ENCODE results near the gene PPHLN1.
"Not testable (repeated sequence)": the region's sequence is repeated elsewhere in the genome, so short reads cannot be mapped to it uniquely, and the experiment has no call there.

Gene PPHLN1

DNA sequence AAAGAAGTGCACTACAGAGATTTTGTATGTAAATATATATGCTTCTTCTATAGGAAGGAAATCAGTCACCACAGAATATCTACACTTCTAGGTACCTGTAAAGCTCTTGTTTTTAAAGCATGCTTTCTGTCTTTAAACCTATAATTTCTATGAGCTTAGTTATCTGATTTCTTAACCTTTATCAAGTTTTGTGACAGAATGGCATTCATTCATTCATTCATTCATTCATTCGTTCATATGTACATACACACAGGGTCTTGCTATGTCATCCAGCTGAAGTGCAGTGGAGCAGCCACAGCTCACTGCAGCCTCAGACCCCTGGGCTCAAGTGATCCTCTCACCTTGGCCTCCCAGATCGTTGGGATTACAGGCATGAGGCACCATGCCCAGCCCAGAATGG is 16.1 kb downstream of the PPHLN1 start:
- Mint-ChIP-seq H3K27ac (no peak overlapping the region), H3K4me3 (no peak overlapping the region)

DNA sequence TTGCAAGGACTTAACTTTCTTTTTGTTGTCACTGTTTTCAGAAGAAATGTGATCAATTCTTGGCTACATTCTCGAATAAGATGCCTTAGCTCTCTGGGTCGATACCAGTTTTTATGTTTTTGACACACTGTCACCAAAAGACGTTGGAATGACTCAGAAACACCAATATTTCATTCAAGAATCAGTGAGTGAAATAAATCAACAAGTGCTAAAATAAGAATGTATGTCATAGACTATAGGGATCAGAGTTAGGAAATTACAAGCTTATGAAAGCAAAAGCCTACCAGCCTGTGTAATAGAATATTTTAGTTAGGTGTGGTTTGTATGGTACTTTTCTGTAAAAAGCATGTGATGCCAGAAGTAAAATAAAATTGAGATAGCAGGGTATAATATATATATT is 17.8 kb downstream of the PPHLN1 start:
- Mint-ChIP-seq H3K27ac (peak overlapping the region in 1 of 2 donors; percentile 47), H3K4me3 (no peak overlapping the region), H3K4me1 (peaks cover 35% of the 10 kb centered on the region), H3K9me3 (no peaks in the 10 kb centered on the region), H3K27me3 (no peaks in the 10 kb centered on the region)
- ATAC-seq (no peak), DNase-seq (no peak)

More for the DNA sequence above, 16.1 kb downstream of the PPHLN1 start:
- H3K27me3 Mint-ChIP-seq, result no peaks in the 10 kb centered on the region
- peaks cover 42% of the 10 kb centered on the region for H3K4me1 Mint-ChIP-seq
- DNase-seq (no peak), ATAC-seq (no peak)
- no peaks in the 10 kb centered on the region for H3K9me3 Mint-ChIP-seq

DNA sequence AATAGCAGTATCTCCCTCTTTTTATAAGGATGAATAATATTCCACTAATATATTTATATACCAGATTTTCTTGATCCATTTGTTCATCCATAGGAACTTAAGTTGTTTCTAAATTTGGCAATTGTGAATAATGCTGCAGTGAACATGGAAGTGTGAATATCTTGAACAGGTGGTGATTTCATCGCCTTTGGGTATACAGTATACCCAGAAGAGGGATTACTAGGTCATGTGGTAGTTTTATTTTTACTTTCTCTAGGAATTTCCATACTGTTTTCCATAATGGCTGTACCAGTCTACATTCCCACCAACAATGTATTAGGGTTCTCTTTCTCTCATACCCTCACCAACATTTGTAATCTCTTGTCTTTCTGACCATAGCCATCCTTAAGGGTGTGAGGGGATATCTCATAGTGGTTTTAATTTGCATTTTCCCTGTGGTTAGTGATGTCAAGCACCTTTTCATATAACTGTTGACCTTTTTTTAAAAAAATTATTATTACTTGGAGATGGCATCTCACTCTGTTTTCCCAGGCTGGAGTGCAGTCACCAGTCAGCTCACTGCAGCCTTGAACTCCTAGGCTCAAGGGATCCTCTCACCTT is 20.5 kb downstream of the PPHLN1 start:
- no peaks in the 10 kb centered on the region for H3K9me3 Mint-ChIP-seq
- peaks cover 28% of the 10 kb centered on the region for H3K4me1 Mint-ChIP-seq
- DNase-seq, result no peak
- peak; percentile 42 for ATAC-seq
- no peak overlapping the region for H3K4me3 Mint-ChIP-seq
- H3K27me3 Mint-ChIP-seq, result no peaks in the 10 kb centered on the region
- no peak overlapping the region for H3K27ac Mint-ChIP-seq

DNA sequence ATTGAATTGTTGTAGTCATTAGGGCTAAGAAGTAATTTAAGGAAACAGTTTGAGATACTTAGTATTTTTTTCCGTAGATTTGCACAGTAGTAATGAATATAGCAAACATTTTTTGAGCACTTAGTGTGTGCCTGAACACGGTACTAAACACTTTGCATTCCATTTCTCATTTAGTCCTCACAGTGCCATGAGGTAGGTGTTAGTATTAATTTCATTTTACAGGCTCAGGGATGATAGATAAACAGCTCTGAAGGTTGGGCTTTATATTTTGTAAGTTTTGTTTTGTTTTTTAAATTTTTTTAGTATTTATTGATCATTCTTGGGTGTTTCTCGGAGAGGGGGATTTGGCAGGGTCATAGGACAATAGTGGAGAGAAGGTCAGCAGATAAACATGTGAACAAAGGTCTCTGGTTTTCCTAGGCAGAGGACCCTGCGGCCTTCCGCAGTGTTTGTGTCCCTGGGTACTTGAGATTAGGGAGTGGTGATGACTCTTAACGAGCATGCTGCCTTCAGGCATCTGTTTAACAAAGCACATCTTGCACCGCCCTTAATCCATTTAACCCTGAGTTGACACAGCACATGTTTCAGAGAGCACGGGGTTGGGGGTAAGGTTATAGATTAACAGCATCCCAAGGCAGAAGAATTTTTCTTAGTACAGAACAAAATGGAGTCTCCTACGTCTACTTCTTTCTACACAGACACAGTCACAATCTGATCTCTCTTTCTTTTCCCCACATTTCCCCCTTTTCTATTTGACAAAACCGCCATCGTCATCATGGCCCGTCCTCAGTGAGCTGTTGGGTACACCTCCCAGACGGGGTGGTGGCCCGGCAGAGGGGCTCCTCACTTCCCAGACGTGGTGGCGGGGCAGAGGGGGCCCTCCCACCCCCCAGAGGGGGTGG is 23.4 kb downstream of the PPHLN1 start:
- H3K27ac Mint-ChIP-seq, H3K27me3 Mint-ChIP-seq, ATAC-seq, H3K9me3 Mint-ChIP-seq, DNase-seq, H3K4me3 Mint-ChIP-seq: not testable (repeated sequence)
- peaks cover 11% of the 10 kb centered on the region for H3K4me1 Mint-ChIP-seq

DNA sequence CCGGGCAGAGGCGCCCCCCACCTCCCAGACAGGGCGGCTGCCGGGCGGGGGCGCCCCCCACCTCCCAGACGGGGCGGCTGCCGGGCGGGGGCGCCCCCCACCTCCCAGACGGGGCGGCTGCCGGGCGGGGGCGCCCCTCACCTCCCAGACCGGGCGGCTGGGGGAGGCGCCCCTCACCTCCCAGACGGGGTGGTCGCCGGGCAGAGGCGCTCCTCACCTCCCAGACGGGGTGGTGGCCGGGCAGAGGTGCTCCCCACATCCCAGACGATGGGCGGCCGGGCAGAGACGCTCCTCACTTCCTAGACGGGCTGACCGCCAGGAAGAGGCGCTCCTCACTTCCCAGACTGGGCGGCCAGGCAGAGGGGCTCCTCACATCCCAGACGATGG is 24.0 kb downstream of the PPHLN1 start:
- ATAC-seq, result peak; percentile 67
- peaks cover 11% of the 10 kb centered on the region for H3K4me1 Mint-ChIP-seq
- not testable (repeated sequence) for H3K27me3 Mint-ChIP-seq, H3K27ac Mint-ChIP-seq, DNase-seq, H3K9me3 Mint-ChIP-seq, H3K4me3 Mint-ChIP-seq

DNA sequence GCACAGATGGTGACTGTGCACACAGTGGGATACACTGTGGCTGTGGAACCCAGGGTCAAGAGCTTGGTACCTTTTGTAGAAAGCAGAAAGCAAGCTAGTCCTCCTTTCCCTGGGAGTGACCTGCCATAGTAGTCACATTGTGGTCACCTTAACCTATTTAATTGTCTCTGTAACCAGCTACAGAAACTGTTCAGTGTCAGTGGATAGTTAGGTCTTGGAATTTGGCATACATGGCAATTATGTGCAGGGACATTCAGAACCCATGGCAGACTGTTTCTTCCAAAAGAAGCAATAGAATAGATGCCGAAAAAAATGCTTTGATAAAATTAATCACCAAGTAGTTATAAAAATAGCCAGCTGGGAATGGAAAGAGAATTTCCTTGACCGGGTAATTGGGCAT is 30.4 kb downstream of the PPHLN1 start:
- H3K9me3 Mint-ChIP-seq, result no peaks in the 10 kb centered on the region
- no peaks in the 10 kb centered on the region for H3K27me3 Mint-ChIP-seq
- DNase-seq, result no peak
- ATAC-seq, result no peak
- peaks cover 21% of the 10 kb centered on the region for H3K4me1 Mint-ChIP-seq
- no peak overlapping the region for H3K27ac Mint-ChIP-seq
- no peak overlapping the region for H3K4me3 Mint-ChIP-seq

GRCh38 chr12:42360747-42361403 is 34.9 kb downstream of the PPHLN1 start:
- ATAC-seq, result peak; percentile 79
- Mint-ChIP-seq H3K4me3 (peak overlapping the region; percentile 11 to 37), H3K9me3 (no peaks in the 10 kb centered on the region), H3K4me1 (peaks cover 47% of the 10 kb centered on the region), H3K27ac (peak overlapping the region; percentile 39 to 52), H3K27me3 (no peaks in the 10 kb centered on the region)
- no peak for DNase-seq

DNA sequence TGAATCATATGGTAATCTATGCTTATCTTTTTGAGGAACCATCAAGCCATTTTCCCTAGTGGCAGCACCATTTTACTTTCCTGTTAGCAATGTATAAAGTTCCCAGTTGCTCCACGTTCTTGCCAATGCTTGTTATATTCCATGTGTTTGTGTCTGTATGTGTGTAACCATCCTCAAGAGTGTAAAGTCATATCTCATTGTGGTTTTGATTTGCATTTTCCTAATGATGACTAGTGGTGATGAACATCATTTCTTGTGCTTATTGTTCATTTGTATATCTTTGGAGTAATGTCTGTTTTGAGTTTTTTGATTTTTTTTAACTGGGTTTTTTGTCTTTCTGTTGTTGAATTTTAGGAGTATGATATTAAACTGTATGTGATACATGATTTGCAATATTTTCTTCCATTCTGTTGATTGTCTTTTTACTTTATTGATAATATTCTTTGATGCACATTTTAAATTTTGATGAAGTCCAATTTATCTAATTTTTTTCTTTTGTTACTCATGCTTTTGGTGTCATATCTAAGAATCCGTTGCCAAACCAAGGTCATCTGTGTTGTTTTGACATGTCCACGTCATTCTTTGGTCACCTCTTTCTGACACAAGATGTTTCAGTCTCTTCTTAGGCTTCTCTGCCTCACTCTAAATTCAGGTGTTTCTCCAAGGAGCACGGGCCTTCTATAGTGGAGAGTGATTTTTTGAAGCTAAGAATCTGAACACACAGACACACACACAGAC is 36.1 kb downstream of the PPHLN1 start:
- peaks cover 47% of the 10 kb centered on the region for H3K4me1 Mint-ChIP-seq
- H3K27me3 Mint-ChIP-seq, result no peaks in the 10 kb centered on the region
- DNase-seq, result no peak
- peak overlapping the region in 1 of 2 donors; percentile 5 for H3K27ac Mint-ChIP-seq
- H3K4me3 Mint-ChIP-seq, result no peak overlapping the region
- no peaks in the 10 kb centered on the region for H3K9me3 Mint-ChIP-seq
- ATAC-seq, result peak; percentile 49

DNA sequence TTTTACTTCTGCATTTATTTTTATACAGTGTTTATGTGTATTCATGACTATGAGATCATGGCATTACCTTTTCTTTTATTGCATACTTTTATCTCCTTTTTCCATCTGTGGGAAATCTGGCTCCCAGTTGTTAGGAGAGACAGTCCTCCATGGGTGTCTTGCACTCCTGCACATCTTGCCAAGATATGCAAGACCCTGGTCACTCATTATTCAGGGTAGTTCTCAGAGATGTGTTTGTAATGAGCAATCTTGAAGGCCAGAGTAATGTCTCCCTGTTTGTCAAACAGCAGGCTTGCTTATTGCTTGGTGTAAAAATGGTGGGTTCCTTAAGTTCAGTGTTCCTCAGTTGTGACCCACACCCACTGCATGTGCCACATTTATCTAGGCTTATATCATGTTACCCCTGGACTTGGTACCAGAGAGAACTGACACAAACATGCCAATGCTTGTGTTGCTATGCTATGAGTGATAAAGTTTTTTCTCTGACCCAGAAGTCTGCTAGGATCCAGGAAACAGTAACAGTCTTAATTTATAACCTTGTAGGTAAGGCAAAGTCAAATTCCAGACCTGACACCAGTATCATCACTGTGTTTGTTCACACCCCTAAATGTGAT is 36.8 kb downstream of the PPHLN1 start:
- Mint-ChIP-seq H3K4me3 (no peak overlapping the region), H3K4me1 (peaks cover 47% of the 10 kb centered on the region), H3K27ac (no peak overlapping the region), H3K9me3 (no peaks in the 10 kb centered on the region), H3K27me3 (no peaks in the 10 kb centered on the region)
- no peak for ATAC-seq
- DNase-seq, result no peak

DNA sequence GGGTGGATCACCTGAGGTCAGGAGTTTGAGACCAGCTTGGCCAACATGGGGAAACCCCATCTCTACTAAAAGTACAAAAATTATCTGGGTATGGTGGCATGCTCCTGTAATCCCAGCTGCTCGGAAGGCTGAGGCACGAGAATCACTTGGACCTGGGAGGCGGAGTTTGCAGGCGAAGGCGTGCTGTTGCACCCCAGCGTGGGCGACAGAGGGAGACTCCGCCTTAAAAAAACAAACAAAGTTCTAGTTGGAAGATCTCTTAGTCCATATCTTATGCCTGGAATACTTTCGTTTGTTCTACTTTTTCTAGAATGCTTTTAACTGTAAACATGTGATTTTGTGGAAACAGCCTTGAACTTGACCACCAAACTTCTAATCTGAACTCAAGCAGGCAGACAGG is 38.7 kb downstream of the PPHLN1 start:
- H3K4me1 Mint-ChIP-seq, result peaks cover 42% of the 10 kb centered on the region
- no peak overlapping the region for H3K27ac Mint-ChIP-seq

GRCh38 chr12:42365486-42365885 is 39.5 kb downstream of the PPHLN1 start:
- Mint-ChIP-seq H3K4me1 (peaks cover 34% of the 10 kb centered on the region), H3K27ac (no peak overlapping the region), H3K4me3 (no peak overlapping the region), H3K9me3 (no peaks in the 10 kb centered on the region), H3K27me3 (no peaks in the 10 kb centered on the region)
- ATAC-seq, result no peak
- no peak for DNase-seq

More for the DNA sequence above, 38.7 kb downstream of the PPHLN1 start:
- DNase-seq (no peak), ATAC-seq (no peak)
- H3K9me3 Mint-ChIP-seq, result no peaks in the 10 kb centered on the region
- H3K4me3 Mint-ChIP-seq, result no peak overlapping the region
- no peaks in the 10 kb centered on the region for H3K27me3 Mint-ChIP-seq

- Mint-ChIP-seq H3K4me1 (no peaks in the 10 kb centered on the region), H3K27me3 (no peaks in the 10 kb centered on the region), H3K9me3 (no peaks in the 10 kb centered on the region), H3K4me3 (no peak overlapping the region), H3K27ac (no peak overlapping the region)
- ATAC-seq (no peak), DNase-seq (no peak)
These were observed 44.0 kb downstream of the PPHLN1 start for GRCh38 chr12:42370013-42370412.

- no peak overlapping the region for H3K27ac Mint-ChIP-seq
These were observed 46.3 kb downstream of the PPHLN1 start for GRCh38 chr12:42372154-42372791.

GRCh38 chr12:42373669-42374068 is 47.7 kb downstream of the PPHLN1 start:
- Mint-ChIP-seq H3K27me3 (no peaks in the 10 kb centered on the region), H3K4me3 (no peak overlapping the region), H3K9me3 (no peaks in the 10 kb centered on the region), H3K4me1 (no peaks in the 10 kb centered on the region), H3K27ac (no peak overlapping the region)
- ATAC-seq, result no peak
- DNase-seq, result no peak

More at GRCh38 chr12:42372154-42372791, 46.3 kb downstream of the PPHLN1 start:
- Mint-ChIP-seq H3K4me1 (no peaks in the 10 kb centered on the region), H3K9me3 (no peaks in the 10 kb centered on the region), H3K27me3 (no peaks in the 10 kb centered on the region), H3K4me3 (no peak overlapping the region)
- DNase-seq (peak; percentile 20 to 30), ATAC-seq (peak; percentile 89)

GRCh38 chr12:42380733-42381132 is 54.8 kb downstream of the PPHLN1 start:
- H3K4me1 Mint-ChIP-seq, result peaks cover 10% of the 10 kb centered on the region
- no peak for DNase-seq
- no peak for ATAC-seq
- H3K4me3 Mint-ChIP-seq, result no peak overlapping the region
- no peaks in the 10 kb centered on the region for H3K27me3 Mint-ChIP-seq
- H3K27ac Mint-ChIP-seq, result no peak overlapping the region
- no peaks in the 10 kb centered on the region for H3K9me3 Mint-ChIP-seq
